Caco-2 (cell line): ENCODE results near the gene CRISPLD2. TPM values are rescaled to one million over a fixed set of nuclear protein-coding genes. Genes with fewer than 3 reads are reported as not detected.

Source experiments
- BruUV-seq: library from RNA; stranded (reverse); fragments of 400-500 nt; replicated peaks from 2 replicates; lab custom pipeline; 2021; lab: Mats Ljungman, UMichigan
- CTCF ChIA-PET: fragments of 300-600 bp; sonication (Branson Sonifier 250); formaldehyde crosslinking; loops from one replicate; lab custom pipeline; 2022; ENCODE audit warnings: antibody characterized with exemption; lab: Charles Lee
- POLR2A ChIA-PET: fragments of 300-600 bp; sonication (Branson Sonifier 250); formaldehyde crosslinking; loops from one replicate; lab custom pipeline; 2022; ENCODE audit warnings: antibody characterized with exemption; lab: Charles Lee
- DNase-seq, 2 experiments: peaks; one replicate each; pipeline versions ENCODE4 v3.0.0 to v3.0.0-alpha.2; 2020 to 2022
- H3K27me3 ChIP-seq: replicated peaks from 2 replicates; pipeline ENCODE4 v1.6.0; 2011; ENCODE audit warnings: low read length; ENCODE audit not compliant: control insufficient read depth, insufficient read depth
- H3K36me3 ChIP-seq: 2 replicates; pipeline ENCODE4 v1.5.1; 2011; ENCODE audit warnings: low read length; ENCODE audit not compliant: control insufficient read depth, insufficient read depth
- H3K4me1 ChIP-seq: fragments of 250-450 bp; sonication (Bioruptor Pico); 2 replicates; pipeline ENCODE4 v1.5.1; 2020; ENCODE audit warnings: mild to moderate bottlenecking
- H3K4me3 ChIP-seq: 2 replicates; pipeline ENCODE4 v1.5.1; 2011; ENCODE audit warnings: low read depth, mild to moderate bottlenecking, control low read depth, low read length
- H3K9me3 ChIP-seq: fragments of 250-450 bp; sonication (Bioruptor Pico); 2 replicates; pipeline ENCODE4 v1.5.1; 2020; ENCODE audit warnings: mild to moderate bottlenecking, moderate library complexity
- H3K27ac Mint-ChIP-seq: one replicate; pipeline ENCODE4 v1.8.0; 2022; ENCODE audit warnings: mixed read lengths; ENCODE audit not compliant: unreplicated experiment
- H3K27me3 Mint-ChIP-seq: one replicate; pipeline ENCODE4 v1.8.0; 2022; ENCODE audit warnings: mixed read lengths; ENCODE audit not compliant: insufficient read depth, unreplicated experiment
- H3K36me3 Mint-ChIP-seq: one replicate; pipeline ENCODE4 v1.8.0; 2022; ENCODE audit warnings: mild to moderate bottlenecking, mixed read lengths; ENCODE audit not compliant: insufficient read depth, unreplicated experiment
- H3K4me1 Mint-ChIP-seq: one replicate; pipeline ENCODE4 v1.8.0; 2022; ENCODE audit warnings: low read depth, mixed read lengths; ENCODE audit not compliant: unreplicated experiment
- H3K4me3 Mint-ChIP-seq: one replicate; pipeline ENCODE4 v1.8.0; 2022; ENCODE audit warnings: mild to moderate bottlenecking, moderate library complexity, mixed read lengths; ENCODE audit not compliant: unreplicated experiment
- H3K9me3 Mint-ChIP-seq: one replicate; pipeline ENCODE4 v1.8.0; 2022; ENCODE audit warnings: mixed read lengths; ENCODE audit not compliant: unreplicated experiment
- CTCF ChIP-seq, 2 experiments: fragments of 200-600 bp in 1 of 2; IDR thresholded peaks; 1 replicate in 1 of 2; 2 replicates in 1 of 2; pipeline versions ENCODE4 v1.5.1 to v1.8.0; 2011 to 2022; ENCODE audit warnings: antibody characterized with exemption in 1 of 2, control low read depth in 1 of 2, inconsistent platforms in 1 of 2, low read depth in 1 of 2, low read length in 1 of 2, mild to moderate bottlenecking in 1 of 2, moderate library complexity in 1 of 2; ENCODE audit not compliant: insufficient read depth in 1 of 2, severe bottlenecking in 1 of 2, unreplicated experiment in 1 of 2
- intact Hi-C: fragments of 100-400 bp; cut with micrococcal nuclease; formaldehyde crosslinking; loops from one replicate; pipeline ENCODE4 v1.10.0; 2022; ENCODE audit not compliant: unreplicated experiment
- total RNA-seq: library from RNA; stranded (reverse); gene quantifications from 2 replicates; pipeline ENCODE4 v1.2.3, GENCODE V29; 2022

Gene CRISPLD2
- total RNA-seq, 1 experiment from 2014 or later = 4.0 TPM

GRCh38 chr16:84885342-84885910, 65.6 kb downstream of the CRISPLD2 start:
- Mint-ChIP-seq H3K27me3 (no peaks in the 10 kb centered on the region), H3K4me1 (no peaks in the 10 kb centered on the region), H3K9me3 (no peaks in the 10 kb centered on the region), H3K27ac (no peak overlapping the region), H3K36me3 (no peaks in the 10 kb centered on the region), H3K4me3 (no peak overlapping the region)
- Histone ChIP-seq H3K4me3 (no peak overlapping the region), H3K9me3 (no peaks in the 10 kb centered on the region), H3K36me3 (no peaks in the 10 kb centered on the region), H3K27me3 (no peaks in the 10 kb centered on the region), H3K4me1 (no peaks in the 10 kb centered on the region)
- ChIA-PET CTCF (no interaction called here), POLR2A (interaction anchor here (0.6 kb wide), 1 partner anchor 231 kb away, joined by 6 read pairs; no protein-coding TSS in a partner anchor)
- BruUV-seq = no TSS peak
- intact Hi-C loops = no loop called here
- no peak for TF ChIP-seq CTCF (IDR thresholded peaks at IDR 0.05; ENCODE audit: insufficient read depth in 1 of 2, low read depth in 1 of 2, low read length in 1 of 2, severe bottlenecking in 1 of 2, unreplicated experiment in 1 of 2)
- no peak for DNase-seq

- Histone ChIP-seq H3K4me3 (no peak overlapping the region), H3K27me3 (no peaks in the 10 kb centered on the region), H3K9me3 (no peaks in the 10 kb centered on the region), H3K36me3 (no peaks in the 10 kb centered on the region), H3K4me1 (no peaks in the 10 kb centered on the region)
- Mint-ChIP-seq H3K27ac (no peak overlapping the region), H3K27me3 (no peaks in the 10 kb centered on the region), H3K4me3 (no peak overlapping the region), H3K4me1 (no peaks in the 10 kb centered on the region), H3K36me3 (no peaks in the 10 kb centered on the region), H3K9me3 (no peaks in the 10 kb centered on the region)
- DNase-seq = no peak
- ChIA-PET POLR2A (no interaction called here), CTCF (no interaction called here)
- BruUV-seq = no TSS peak
- intact Hi-C loops = no loop called here
- no peak for TF ChIP-seq CTCF (IDR thresholded peaks at IDR 0.05; ENCODE audit: insufficient read depth in 1 of 2, low read depth in 1 of 2, low read length in 1 of 2, severe bottlenecking in 1 of 2, unreplicated experiment in 1 of 2)
Observed at GRCh38 chr16:84886497-84887090, 66.8 kb downstream of the CRISPLD2 start.

GRCh38 chr16:84887207-84887606, 67.4 kb downstream of the CRISPLD2 start:
- Histone ChIP-seq H3K4me3 (no peak overlapping the region), H3K4me1 (no peaks in the 10 kb centered on the region), H3K27me3 (no peaks in the 10 kb centered on the region), H3K9me3 (no peaks in the 10 kb centered on the region), H3K36me3 (no peaks in the 10 kb centered on the region)
- no peak for TF ChIP-seq CTCF (IDR thresholded peaks at IDR 0.05; ENCODE audit: insufficient read depth in 1 of 2, low read depth in 1 of 2, low read length in 1 of 2, severe bottlenecking in 1 of 2, unreplicated experiment in 1 of 2)
- no peaks in the 10 kb centered on the region for H3K27me3 Mint-ChIP-seq
- ChIA-PET POLR2A (no interaction called here), CTCF (no interaction called here)
- no peaks in the 10 kb centered on the region for H3K9me3 Mint-ChIP-seq
- H3K27ac Mint-ChIP-seq = no peak overlapping the region
- no peaks in the 10 kb centered on the region for H3K4me1 Mint-ChIP-seq
- BruUV-seq = no TSS peak
- H3K36me3 Mint-ChIP-seq = no peaks in the 10 kb centered on the region
- DNase-seq = no peak
- intact Hi-C loops = no loop called here
- no peak overlapping the region for H3K4me3 Mint-ChIP-seq
